H1 (cell line): ENCODE data around the gene ZNF705A.
"Not testable (repeated sequence)": the region's sequence is repeated elsewhere in the genome, so short reads cannot be mapped to it uniquely, and the experiment has no call there.

Experiments
- BCL11A ChIP-seq, 2 experiments: IDR thresholded peaks; one replicate each; pipeline ENCODE4 v1.6.1; 2011; ENCODE audit warnings: low read depth in 2 of 2, low read length in 2 of 2, mild to moderate bottlenecking in 2 of 2
- CEBPB ChIP-seq: IDR thresholded peaks from 2 replicates; pipeline ENCODE4 v1.6.1; 2012; ENCODE audit warnings: low read depth, low read length
- CREB1 ChIP-seq: IDR thresholded peaks from 2 replicates; pipeline ENCODE4 v1.6.1; 2012; ENCODE audit warnings: inconsistent platforms
- CTCF ChIP-seq, 3 experiments: IDR thresholded peaks; 1 replicate in 2 of 3; 2 replicates in 1 of 3; pipeline versions ENCODE4 v1.5.1 to v1.6.1; 2011; ENCODE audit warnings: low read length in 3 of 3, mild to moderate bottlenecking in 3 of 3, inconsistent platforms in 2 of 3, low read depth in 1 of 3, moderate library complexity in 1 of 3; ENCODE audit not compliant: insufficient read depth in 1 of 3; ENCODE audit errors: control extremely low read depth in 1 of 3
- EGR1 ChIP-seq: IDR thresholded peaks from 2 replicates; pipeline ENCODE4 v1.6.1; 2011; ENCODE audit warnings: low read depth, low read length, borderline replicate concordance
- EP300 ChIP-seq, 2 experiments: IDR thresholded peaks; 1 replicate in 1 of 2; 2 replicates in 1 of 2; pipeline ENCODE4 v1.6.1; 2011 to 2012; ENCODE audit warnings: low read depth in 2 of 2, low read length in 2 of 2, mild to moderate bottlenecking in 2 of 2, borderline replicate concordance in 1 of 2, inconsistent platforms in 1 of 2, moderate library complexity in 1 of 2
- PHF8 ChIP-seq: fragments of 200-600 bp; sonication (generic); conservative IDR thresholded peaks from 2 replicates; pipeline ENCODE4 v1.7.1; 2012; ENCODE audit warnings: low read depth, mild to moderate bottlenecking, inconsistent platforms, low read length, moderate library complexity
- POLR2A ChIP-seq, 2 experiments: IDR thresholded peaks; 1 replicate in 1 of 2; 2 replicates in 1 of 2; pipeline ENCODE4 v1.6.1; 2011; ENCODE audit warnings: low read depth in 2 of 2, low read length in 2 of 2, mild to moderate bottlenecking in 2 of 2; ENCODE audit errors: control extremely low read depth in 1 of 2
- RAD21 ChIP-seq, 2 experiments: IDR thresholded peaks in 1 of 2; conservative IDR thresholded peaks in 1 of 2; 2 replicates each; pipeline ENCODE4 v1.6.1; 2011; ENCODE audit warnings: low read depth in 2 of 2, low read length in 2 of 2, improper control_type of control experiment in 1 of 2, inconsistent platforms in 1 of 2, mild to moderate bottlenecking in 1 of 2, moderate library complexity in 1 of 2
- SP1 ChIP-seq: IDR thresholded peaks from 2 replicates; pipeline ENCODE4 v1.6.1; 2011; ENCODE audit warnings: low read depth, low read length
- YY1 ChIP-seq: IDR thresholded peaks from 2 replicates; pipeline ENCODE4 v1.6.1; 2011; ENCODE audit warnings: low read depth, mild to moderate bottlenecking, low read length

- not testable (repeated sequence) for TF ChIP-seq CTCF (IDR thresholded peaks at IDR 0.05; ENCODE audit: control extremely low read depth in 1 of 3, insufficient read depth in 1 of 3, low read depth in 1 of 3, low read length in 3 of 3); RAD21 (IDR thresholded peaks at IDR 0.05 in 1 of 2, conservative IDR thresholded peaks at IDR 0.05 in 1 of 2; ENCODE audit: low read depth in 2 of 2, low read length in 2 of 2); EGR1; POLR2A (IDR thresholded peaks at IDR 0.05; ENCODE audit: control extremely low read depth in 1 of 2, low read depth in 2 of 2, low read length in 2 of 2); BCL11A (IDR thresholded peaks at IDR 0.05; ENCODE audit: low read depth in 2 of 2, low read length in 2 of 2); YY1; CEBPB; PHF8; CREB1; SP1
- peak in 1 of 2 experiments; percentile 52; a peak in 1 of 3 replicates for TF ChIP-seq EP300 (IDR thresholded peaks at IDR 0.05; ENCODE audit: borderline replicate concordance in 1 of 2, low read depth in 2 of 2, low read length in 2 of 2)
Measured at GRCh38 chr12:8141647-8142046, 15.2 kb upstream of the ZNF705A start.
